OCI-LY3 (cell line): ENCODE measurements around the gene OSTF1.

Source experiments
- CTCF ChIP-seq: fragments of 200-600, 300-600 bp; sonication (generic); IDR thresholded peaks from 2 replicates; pipeline ENCODE4 v1.5.1; 2014; ENCODE audit warnings: antibody characterized with exemption, low read length, low read depth
- EZH2phosphoT487 ChIP-seq: fragments of 200-600 bp; shearing (Covaris generic); IDR thresholded peaks from 2 replicates; pipeline ENCODE4 v1.6.1; 2018; ENCODE audit warnings: antibody characterized with exemption, mixed run types, low read depth

DNA sequence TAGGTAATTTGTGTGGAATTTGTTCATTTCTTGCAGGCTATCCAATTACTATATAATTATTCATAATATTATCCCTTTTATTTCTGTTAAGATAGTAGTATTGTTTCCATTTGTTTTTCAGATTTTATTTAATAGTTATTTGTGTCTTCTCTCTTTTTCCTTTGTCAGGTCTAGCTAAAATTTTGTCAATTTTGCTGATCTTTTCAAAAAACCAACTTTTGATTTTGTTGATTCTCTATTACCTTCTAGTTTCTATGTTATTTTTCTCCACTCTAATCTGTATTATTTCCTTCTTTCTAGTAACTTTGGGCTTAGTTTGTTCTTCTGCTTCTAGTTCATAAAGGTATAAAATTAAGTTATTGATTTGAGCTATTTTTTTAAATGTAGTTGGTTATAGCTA, 76.3 kb downstream of the OSTF1 start:
- TF ChIP-seq CTCF (no peak), EZH2phosphoT487 (no peak)
